ELR (cell line): ENCODE measurements around the gene GSTM4.
"Not testable (repeated sequence)": the region's sequence is repeated elsewhere in the genome, so short reads cannot be mapped to it uniquely, and the experiment has no call there.

Experiments used
- DNase-seq: peaks from one replicate; pipeline ENCODE4 v3.0.0-alpha.2; 2015; ENCODE audit warnings: low read depth

The GSTM4 gene

DNA sequence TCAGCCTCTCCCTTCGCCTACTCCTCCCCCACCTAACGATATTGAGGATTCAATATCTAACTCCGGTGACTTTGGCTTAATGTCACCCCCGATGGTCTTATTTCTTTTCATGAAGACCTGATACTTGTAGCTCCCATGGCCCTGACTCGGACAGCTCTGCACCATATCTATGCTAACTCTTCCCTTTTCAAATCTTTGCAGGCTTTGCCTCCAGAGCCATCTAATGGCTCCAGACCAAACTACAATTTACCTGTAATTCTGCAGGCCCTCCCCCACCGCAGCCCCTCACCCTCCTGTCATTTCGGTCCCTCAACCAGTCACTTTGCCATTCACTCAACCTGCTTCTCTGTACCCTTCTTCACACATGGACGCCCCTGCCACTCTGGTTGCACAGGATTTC, 48.3 kb downstream of the GSTM4 start:
- no peak for DNase-seq

DNA sequence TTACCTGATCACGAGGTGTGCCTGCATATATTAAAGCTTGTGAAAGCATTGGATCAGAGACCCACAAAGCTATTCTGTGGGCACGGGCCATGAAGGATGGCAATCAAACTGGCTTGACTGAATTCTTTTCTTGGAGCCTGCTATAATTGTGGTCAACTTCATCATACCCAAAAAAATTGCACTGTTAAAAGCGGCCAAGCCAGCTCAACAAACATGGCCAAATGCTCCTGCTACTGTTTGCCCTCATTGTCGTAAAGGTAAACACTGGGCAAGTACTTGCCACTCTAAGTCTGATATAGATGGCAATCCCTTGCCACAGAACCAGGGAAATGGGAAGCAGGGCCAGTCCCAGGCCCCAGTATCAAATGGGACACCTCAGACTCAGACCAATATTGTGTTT, 49.5 kb downstream of the GSTM4 start:
- no peak for DNase-seq

DNA sequence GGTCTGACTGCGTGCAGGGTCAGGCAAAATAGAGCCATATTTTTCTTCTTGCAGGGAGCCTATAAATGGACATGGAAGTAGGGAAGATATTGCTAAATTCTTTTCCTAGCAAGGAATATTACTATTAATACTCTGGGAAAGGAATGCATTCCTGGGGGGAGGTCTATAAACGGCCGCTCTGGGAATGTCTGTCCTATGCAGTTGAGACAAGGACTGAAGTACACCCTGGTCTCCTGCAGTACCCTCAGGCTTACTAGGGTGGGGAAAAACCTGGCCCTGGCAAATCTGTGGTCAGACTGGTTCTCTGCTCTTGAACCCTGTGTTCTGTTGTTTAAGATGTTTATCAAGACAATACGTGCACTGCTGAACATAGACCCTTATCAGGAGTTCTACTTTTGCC, 53.0 kb downstream of the GSTM4 start:
- not testable (repeated sequence) for DNase-seq

DNA sequence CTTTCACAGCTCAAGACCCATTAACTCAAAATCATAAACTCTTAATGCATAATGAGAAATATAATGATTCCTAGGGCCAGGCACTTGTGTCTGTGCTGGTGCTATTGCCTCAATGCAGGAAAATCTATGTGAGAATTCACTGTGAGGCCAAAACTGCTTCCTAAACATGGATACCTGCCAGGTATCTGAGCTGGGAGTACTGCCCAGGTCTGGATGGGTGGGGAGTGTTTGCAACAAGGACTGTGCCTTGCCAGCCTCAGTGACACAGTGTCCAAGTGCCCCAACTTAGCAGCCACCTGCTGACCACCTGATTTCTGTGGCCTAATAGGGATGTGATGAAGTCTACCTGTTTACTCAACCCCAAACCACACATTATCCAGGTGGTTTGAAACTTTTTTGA, 53.9 kb downstream of the GSTM4 start:
- not testable (repeated sequence) for DNase-seq
